ENCODE measurements around the gene CHD8.

Gene CHD8

GRCh38 chr14:21356511-21356910 is 99.4 kb downstream of the CHD8 start:
- no peak overlapping the region for H3K27ac Mint-ChIP-seq
- H3K4me1 Mint-ChIP-seq = no peaks in the 10 kb centered on the region
- H3K9me3 Mint-ChIP-seq = no peaks in the 10 kb centered on the region
- H3K4me3 Mint-ChIP-seq = no peak overlapping the region
- H3K27me3 Mint-ChIP-seq = no peaks in the 10 kb centered on the region
- H3K36me3 Mint-ChIP-seq = peaks cover 38% of the 10 kb centered on the region

- H3K36me3 Mint-ChIP-seq = peaks cover 23% of the 10 kb centered on the region
- H3K4me3 Mint-ChIP-seq = no peak overlapping the region
- H3K9me3 Mint-ChIP-seq = no peaks in the 10 kb centered on the region
- peak overlapping the region; percentile 23 for H3K27ac Mint-ChIP-seq
- H3K4me1 Mint-ChIP-seq = no peaks in the 10 kb centered on the region
- H3K27me3 Mint-ChIP-seq = no peaks in the 10 kb centered on the region
These were observed 103.3 kb downstream of the CHD8 start for GRCh38 chr14:21352587-21352986.

- Mint-ChIP-seq H3K36me3 (peaks cover 15% of the 10 kb centered on the region), H3K9me3 (no peaks in the 10 kb centered on the region), H3K27ac (peak overlapping the region; percentile 55)
These were observed 105.4 kb downstream of the CHD8 start for GRCh38 chr14:21350539-21350938.

GRCh38 chr14:21347201-21347600 is 108.7 kb downstream of the CHD8 start:
- H3K27ac Mint-ChIP-seq = no peak overlapping the region
- H3K4me3 Mint-ChIP-seq = no peak overlapping the region
- H3K27me3 Mint-ChIP-seq = no peaks in the 10 kb centered on the region
- no peaks in the 10 kb centered on the region for H3K9me3 Mint-ChIP-seq
- H3K36me3 Mint-ChIP-seq = peaks cover 4% of the 10 kb centered on the region
- peaks cover 3% of the 10 kb centered on the region for H3K4me1 Mint-ChIP-seq

More at GRCh38 chr14:21350539-21350938, 105.4 kb downstream of the CHD8 start:
- H3K27me3 Mint-ChIP-seq = no peaks in the 10 kb centered on the region
- H3K4me1 Mint-ChIP-seq = no peaks in the 10 kb centered on the region
- H3K4me3 Mint-ChIP-seq = no peak overlapping the region

DNA sequence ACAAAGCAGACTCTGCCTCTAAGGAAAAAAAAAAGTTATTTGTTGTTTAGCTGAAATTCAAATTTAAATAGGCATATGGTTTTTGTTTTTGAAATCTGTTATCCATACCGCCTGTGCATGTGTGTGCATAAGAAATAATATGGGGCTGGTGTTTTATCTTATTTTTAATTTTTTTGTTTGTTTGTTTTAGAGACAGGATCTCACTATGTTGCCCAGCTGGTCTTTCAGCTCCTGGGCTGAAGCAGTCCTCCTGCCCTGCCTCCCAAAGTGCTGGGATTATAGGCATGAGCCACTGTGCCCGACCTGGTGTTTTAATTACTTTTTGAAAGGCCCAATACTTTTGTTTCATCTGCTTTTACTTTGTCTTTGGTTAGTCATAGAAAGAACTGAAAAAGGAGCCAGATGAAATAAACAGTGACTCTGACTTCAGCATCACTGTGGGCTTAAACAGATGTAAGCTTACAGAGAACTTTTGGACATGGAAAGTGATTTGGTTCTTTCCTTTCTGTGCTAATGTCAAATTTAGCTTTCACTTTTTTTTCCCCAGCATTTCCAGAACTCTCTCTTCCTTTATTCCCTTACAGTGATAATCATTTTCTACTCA is 109.3 kb downstream of the CHD8 start:
- Mint-ChIP-seq H3K4me1 (peaks cover 3% of the 10 kb centered on the region), H3K27ac (no peak overlapping the region), H3K36me3 (no peaks in the 10 kb centered on the region), H3K27me3 (no peaks in the 10 kb centered on the region), H3K4me3 (no peak overlapping the region), H3K9me3 (no peaks in the 10 kb centered on the region)

DNA sequence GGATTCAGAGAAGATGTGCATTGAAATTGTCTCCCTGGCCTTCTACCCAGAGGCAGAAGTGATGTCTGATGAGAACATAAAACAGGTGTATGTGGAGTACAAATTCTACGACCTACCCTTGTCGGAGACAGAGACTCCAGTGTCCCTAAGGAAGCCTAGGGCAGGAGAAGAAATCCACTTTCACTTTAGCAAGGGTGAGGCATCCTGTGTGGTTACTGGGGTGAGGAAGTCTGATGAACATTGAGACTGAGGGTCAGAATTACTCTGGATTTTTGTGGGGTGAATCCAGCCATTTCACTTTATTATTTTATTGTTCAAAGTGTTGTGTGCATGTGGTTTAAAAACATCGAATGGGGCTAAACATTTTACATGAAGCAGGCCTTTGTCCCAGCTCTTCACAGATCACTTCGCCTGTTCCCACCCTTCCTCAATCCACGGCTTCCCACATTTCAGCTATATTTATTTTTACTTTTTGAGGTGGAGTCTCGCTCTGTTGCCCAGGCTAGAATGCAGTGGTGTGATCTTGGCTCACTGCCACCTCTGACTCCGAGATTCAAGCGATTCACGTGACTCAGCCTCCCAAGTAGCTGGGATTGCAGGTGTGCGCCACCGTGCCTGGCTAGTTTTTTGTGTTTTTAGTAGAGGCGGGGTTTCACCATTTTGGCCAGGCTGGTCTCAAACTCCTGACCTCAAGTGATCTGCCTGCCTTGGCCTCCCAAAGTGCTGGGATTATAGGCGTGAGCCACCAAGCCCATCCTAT is 112.7 kb downstream of the CHD8 start:
- no peak overlapping the region for H3K27ac Mint-ChIP-seq

More for the DNA sequence above, 112.7 kb downstream of the CHD8 start:
- no peaks in the 10 kb centered on the region for H3K9me3 Mint-ChIP-seq
- H3K36me3 Mint-ChIP-seq = no peaks in the 10 kb centered on the region
- no peak overlapping the region for H3K4me3 Mint-ChIP-seq
- H3K27me3 Mint-ChIP-seq = no peaks in the 10 kb centered on the region
- H3K4me1 Mint-ChIP-seq = peaks cover 3% of the 10 kb centered on the region
